GM18907 (cell line): ENCODE results near the gene VPS13D.

Source experiments
- ATAC-seq: cut with Tn5 transposase; IDR thresholded peaks from one replicate; pipeline ENCODE4 v1.9.1; 2021; ENCODE audit warnings: mild to moderate bottlenecking, moderate library complexity; ENCODE audit not compliant: unreplicated experiment

Gene VPS13D

DNA sequence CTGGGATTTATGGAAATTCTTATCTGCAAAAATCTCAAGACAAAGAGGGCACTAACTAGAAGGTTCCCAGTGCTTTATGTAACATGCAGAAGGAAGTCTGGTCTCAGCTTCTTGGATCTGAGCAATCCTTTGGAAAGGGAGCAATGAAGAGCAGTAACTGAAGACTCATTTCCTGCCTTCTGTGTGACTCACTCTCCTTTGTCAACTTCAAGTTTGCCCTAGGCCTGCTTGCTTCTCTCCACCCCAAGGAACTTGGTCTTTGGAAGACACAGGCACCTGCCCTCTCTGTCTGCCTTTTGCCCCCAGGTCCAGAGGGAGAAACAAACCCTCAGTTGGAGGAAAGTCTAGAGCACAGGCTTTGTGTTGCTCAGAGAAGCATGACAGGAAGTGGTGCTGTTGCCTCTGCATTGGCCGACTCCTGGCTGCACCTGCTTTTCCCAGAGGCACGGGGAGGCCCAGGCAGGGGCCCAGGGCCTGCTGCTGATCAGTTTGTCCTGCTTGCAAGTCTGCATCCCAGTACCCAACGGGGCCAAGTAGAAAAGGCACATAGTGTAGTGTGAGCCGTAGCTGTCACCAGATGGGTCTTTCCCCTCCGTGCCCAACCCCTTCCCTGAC, 251.0 kb downstream of the VPS13D start:
- ATAC-seq, result no peak

DNA sequence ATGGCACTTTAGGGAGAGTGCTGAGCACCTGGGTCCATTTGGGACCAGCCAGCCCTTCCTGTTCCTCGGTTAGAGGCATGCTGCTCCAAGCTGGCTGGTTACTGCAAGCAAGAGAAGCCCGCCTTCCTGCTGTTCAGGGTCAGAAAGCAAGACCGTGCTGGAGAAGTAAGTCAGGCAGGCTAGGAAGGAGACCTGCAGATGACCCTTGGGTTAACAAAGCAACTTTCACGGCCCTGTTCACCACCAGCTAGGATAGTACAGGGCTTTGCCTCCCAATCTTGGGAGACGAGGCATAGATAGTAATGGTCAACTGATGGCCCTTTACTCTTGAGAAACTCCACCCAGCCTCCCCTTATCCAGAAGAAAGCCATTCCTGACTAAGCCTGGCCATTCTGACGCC, 252.1 kb downstream of the VPS13D start:
- ATAC-seq, result no peak

DNA sequence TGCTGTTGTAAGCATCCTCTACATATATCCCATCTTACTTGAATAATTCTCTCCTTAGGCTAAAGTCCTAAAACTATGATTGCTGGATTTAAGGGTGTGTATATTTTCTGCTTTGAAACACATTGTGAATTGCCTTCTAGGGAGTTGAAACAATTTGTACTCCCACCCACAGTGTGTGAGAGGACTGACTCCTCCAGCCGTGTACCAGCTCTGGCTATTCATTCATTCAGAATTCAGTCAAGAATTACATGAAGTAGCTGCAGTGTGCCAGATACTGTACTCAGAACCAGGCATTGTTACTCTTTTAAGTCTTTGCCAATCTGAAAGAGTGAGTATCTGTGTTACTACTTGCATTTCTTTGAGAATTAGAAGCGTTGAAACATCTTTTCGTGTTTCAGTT, 253.2 kb downstream of the VPS13D start:
- no peak for ATAC-seq

DNA sequence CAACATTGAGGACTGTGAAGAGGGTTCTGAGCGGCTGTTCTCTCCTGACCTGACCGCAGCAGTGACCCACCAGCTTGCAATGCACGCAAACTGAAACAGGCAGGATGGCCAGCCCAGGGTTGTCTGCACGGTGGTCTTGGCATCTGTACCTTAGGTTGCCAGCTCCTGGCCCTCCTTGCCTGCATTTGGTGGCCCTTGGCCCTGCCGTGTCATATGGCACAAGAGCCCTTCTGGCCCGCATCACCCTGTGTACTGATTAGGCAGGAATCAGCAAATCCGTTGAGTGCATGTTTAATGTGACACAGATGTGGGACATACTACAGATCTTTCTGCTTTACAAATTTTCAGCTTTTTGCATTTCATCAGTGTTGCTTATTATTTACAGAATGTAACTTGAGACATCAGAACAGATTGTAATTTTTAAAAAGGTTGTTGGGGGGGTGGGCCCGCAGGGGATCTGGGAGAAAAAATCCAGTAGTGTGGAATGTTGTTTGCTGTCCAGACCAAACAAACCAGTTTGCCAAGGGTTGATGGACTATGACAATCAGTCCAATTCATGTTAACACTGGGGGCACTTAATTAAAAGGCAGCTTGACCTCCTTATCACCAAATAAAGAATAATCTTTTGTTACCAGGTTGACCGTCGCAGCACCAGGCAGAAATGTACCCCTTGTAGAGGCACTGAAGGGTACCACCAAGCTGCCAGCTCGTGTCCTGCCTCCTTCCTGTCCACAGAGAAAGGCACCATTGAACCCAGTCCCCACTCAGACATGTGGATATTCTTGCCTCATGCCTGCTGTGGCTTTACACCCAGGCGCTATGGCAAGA, 255.6 kb downstream of the VPS13D start:
- ATAC-seq, result no peak

DNA sequence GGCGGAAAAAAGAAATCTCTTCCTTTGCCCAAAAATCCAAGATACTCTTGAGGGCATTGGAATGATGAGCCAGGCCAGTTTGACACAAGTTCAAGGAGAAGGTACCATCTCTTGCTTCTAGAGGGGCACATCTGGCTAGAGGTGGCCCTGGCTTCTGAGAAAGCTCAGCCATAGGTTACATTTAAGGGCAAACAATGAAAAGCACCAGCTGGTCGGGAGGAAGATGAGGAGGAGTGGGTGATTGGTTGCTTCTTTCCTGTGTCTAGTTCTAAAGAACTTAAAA, 256.2 kb downstream of the VPS13D start:
- ATAC-seq, result no peak

DNA sequence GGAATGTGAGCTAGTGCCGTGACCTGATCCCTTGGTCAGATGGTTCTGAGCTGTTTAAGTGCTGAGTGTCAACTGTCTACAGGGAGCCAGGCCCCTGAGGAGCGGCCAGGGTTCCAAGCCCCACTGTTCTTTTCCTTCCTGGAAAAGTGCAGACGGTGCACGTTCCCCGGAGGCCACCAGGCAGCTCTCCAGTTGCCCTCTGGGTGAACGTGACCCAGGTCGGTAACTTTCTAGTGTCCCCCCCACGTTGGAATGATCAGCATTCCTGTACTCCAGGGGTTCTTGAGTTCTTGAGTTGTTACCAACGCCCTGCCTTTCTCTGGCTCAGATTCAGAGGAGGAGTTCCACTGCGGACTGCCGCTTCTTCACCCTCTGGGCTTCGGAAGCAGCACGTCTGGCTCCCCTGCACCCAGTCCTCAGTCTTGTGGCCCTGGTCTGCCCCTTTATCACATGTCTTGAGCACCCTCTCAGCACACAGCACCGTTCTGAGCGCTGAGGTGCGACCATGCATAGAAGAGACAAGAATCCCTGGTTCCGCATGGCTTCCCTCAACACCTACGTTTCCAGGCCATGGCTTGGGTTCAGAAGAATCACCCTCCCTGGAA, 256.7 kb downstream of the VPS13D start:
- ATAC-seq, result no peak

DNA sequence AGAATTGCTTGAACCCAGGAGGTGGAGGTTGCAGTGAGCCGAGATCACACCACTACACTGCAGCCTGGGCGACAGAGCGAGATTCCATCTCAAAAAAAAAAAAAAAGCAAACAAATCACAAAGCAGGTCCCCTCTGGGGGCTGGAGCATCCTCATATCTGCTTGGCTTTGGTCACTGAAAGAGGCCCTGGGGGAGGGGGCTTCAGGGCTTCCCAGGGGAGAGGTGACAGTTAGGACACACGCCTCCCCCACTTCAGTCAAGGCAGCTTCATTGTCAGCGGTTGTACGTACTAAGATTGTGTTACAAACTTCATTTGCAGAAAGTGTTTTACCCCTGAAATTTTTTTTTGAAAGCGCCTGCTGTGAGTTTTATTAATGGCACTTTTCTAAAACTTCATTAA, 257.7 kb downstream of the VPS13D start:
- no peak for ATAC-seq

DNA sequence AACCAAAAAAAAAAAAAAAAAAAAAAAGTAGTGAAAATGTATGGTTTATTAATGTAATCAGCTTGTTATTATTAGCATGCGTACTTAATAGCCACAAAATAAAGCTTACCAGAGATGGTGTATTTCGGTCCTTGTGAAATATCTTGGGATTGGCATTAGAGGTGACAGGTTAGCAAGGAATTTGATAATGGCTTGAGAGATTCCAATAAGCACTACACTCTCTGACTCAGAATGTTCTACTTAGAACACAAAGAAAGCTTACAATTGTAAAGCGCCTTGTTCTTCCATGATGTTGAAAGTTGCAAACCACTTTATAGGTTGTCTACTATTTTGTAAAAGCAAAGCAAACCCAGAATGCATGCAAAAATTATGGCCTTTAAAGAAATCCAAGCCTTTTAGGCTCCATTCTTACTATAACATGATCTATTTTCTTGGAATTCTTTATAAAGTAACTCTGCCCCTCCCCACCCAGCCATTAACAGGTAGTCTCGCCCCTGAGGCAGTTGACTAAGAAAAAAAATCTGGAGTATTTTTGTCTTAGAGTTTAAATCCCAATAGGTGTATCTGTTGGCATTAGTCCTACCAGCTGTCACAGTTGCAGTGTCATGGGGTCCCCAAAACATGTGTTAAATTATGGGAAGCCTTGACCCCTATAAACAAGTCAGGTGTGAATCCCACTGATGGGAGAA, 259.0 kb downstream of the VPS13D start:
- no peak for ATAC-seq

DNA sequence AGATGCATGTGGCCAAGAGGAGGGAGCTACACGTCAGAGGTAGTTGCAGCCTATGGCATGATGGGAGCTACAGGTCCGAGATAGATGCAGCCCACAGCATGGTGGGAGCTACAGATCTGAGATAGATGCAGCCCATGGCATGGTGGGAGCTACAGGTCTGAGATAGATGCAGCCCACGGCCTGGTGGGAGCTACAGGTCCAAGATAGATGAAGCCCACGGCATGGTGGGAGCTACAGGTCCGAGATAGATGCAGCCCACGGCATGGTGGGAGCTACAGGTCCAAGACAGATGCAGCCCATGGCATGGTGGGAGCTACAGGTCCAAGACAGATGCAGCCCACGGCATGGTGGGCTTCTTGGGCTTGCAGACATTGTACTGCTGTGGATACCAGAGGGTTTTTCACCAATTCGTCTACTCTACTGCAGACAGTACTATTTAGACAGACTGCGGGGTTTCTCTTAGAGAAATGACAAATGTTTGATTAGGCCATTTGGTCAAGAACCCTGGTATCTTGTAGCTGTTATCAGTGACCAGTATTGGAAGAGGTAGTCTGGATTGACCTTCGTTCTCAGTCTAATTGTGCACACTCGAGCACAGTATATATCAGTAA, 260.8 kb downstream of the VPS13D start:
- ATAC-seq, result no peak

DNA sequence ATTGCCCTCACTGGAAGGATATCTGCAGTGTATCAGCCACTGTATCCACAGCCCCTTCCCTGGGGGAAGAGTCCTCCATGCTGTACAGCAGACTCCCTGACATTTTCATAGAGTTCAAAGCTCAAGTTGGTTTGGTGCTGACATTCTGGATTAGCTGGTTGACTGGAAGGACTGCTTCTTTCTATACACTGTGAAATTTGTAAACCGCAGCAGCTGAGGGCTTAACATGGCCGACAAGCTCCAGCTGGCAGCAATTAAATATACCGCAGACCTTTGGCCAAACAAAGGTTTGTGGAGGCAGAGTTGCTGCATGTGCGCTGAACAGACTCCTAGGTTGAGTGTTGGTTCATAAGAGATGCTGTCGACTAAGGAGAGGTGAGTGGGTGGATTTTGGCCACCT, 261.8 kb downstream of the VPS13D start:
- no peak for ATAC-seq

DNA sequence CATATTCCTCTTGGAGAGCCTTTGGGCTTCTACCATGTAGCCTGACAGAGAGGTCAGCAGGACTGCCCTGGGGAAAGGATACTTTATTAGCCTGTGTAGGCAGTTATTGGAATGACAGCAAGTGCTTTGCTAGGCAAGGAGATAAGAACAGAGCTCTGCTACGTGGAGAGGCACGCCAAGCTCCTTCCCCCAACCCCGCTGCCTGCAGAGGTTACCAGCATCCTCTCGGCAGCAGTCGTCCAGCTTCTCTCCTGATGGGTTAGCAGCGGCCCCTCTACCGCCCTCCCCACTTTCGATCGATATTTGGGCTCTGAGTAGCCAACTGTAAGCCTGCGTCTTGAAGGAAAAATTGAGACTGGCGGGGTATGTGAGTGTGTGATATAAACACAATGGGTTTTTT, 265.9 kb downstream of the VPS13D start:
- no peak for ATAC-seq

DNA sequence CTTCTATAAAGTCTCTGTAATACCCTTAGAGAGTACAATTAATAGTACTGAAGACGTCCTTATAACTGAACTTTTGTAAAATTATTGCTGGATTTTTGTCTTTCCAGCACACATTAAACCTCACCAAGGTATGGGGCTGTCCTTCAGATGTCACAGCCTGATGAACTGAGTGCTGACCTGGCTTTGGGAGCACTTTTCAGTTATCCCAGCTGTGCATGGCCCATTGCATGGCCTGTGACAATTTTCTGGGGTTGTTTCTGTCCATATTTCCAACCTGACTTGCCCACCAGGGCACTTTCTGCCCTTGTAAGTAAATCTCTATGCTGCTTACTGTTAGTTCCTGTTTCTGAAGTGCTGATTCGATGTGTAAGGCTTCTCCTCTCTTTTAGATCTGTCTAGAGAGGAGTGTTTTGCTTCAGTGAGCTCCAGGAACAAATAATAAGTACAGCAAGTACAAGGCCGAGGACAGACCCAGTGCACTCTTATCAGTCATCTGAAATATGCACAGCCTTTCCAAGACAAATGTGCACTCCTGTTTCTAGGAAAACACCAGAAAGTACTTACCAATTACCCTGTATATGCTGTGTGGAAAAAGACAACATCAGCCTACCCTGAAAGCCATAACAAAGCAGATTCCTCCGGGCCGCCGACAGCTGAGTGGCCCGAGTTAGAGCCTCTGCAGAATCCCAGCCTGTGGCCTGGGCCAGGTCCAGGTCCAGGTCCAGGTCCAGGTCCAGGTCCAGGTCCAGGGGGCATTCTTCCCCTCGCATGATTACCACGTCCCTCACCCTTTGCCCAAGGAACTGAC, 266.5 kb downstream of the VPS13D start:
- ATAC-seq, result no peak

DNA sequence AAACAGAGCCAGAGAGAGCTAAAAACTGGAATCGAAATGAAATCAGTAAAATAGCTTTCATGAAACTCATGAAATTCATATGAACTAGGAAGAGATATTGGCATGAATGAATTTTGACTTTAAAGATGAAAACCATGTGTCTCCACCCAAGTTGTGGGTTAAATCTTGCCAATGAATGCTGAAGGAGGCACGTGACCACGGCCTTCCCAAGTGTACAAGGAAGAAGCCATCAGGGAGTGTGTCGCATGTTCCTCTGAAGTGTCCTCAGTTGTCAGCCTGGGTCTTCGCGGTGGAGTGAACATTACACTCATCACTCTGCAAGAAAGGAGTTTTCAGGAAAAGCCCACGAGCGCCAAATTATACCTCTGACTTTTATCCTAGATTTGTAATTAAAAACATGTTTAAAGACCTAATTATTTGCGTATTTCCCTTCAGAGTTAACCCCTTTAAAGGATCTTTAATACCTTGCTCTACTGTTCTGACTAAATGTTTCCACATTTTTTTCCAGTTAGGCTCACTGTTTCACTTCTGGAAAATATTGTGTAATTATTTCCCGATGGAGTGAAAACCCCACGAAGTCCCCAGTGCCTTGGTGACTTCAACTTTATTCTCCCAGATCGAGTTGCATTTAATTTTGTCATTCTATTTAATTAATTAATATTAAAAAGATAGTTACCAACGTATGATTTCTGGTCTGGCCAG, 269.9 kb downstream of the VPS13D start:
- ATAC-seq, result no peak

DNA sequence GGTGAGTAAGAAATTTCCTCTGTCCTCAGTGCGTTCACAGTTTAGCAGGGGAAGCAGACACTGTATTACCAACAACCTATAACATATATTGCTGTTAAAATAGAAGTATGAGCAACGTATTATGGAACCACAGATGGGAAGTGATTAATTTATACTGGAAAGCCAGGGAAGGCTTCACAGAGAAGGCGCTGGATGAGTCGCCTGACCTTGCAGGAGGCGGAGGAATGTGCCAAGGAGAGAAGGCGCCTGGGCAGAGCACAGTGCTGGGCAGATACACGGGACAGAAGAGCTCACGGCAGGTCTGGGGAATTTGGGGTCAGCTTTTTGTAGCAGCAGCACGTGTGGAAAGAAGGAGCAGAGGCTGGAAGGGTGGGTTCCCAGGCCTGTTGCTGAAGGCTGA, 271.8 kb downstream of the VPS13D start:
- no peak for ATAC-seq

DNA sequence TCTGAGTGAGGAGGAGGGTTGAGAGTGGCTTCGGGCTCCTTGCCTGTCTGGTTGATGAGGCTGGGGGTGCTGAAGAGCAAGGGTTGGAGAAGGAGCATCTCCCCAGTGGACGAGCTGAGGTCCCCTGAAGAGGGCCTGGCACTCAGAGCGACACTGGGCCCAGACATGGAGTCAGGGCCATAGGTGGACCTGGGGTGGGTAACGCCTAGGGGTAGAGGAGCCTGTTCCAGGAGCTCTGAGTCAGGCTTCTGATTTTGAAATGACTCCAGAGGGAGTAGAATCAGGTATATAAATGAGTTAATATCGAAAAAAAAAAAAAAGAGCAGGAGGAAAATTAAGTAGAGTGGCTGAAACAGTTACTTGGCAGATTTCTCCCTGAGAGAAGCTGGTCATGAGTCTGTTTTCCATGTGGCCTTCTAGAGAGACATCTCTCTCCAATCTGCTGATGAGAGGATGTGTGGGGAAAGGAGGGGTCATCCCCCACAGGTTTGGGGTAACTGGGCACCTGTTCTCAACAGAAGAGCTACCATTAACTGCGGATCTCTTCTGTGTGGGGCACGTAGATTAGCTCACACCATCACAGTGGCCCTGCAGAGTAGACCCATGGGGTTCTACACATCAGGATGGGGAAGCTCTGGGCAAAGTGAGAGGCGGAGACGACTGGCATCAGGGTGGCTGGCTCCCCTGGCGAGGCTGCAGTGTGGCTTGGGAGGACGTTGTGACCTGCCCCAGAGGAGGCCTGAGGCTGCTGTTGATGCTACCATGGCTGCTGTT, 272.7 kb downstream of the VPS13D start:
- ATAC-seq, result no peak

DNA sequence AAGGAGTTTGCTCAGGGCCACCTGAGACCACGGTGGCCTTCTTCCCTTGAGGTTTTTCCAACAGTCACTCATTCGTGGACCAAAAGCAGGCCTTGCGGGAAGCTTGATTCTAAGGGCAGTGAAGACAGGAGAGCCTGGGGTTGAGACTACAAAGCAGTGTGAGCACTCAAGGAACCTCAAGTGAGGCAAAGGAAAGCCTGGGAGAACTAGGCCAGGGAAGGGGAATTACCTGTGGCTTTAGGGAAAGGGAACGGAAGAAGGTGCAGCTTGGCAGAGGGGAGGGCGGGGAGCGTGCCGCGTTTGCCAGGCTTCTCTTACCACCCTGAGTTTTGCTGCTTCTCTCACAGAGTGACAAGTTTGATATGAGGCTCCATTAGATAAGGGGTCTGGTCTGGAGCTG, 273.9 kb downstream of the VPS13D start:
- no peak for ATAC-seq

DNA sequence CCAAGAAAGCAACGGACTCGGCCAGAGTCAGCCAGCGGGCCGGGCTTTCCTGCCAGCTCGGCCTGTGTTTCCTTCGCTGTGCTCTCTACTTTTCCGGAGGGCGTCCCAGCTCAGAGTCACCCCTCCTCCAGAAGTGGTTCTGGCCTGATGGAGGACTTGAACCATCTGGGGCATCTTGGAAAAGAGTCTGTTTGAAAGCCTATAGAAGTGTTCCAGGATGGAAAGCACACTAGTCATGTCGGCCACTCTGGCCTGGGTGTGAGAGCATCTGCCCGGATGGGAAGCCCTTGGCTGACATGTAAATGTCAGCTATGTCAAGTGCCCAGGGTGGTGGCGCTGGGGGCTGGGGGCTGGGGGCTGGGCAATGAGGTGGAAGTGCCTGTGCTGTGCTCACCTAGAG, 274.8 kb downstream of the VPS13D start:
- no peak for ATAC-seq

DNA sequence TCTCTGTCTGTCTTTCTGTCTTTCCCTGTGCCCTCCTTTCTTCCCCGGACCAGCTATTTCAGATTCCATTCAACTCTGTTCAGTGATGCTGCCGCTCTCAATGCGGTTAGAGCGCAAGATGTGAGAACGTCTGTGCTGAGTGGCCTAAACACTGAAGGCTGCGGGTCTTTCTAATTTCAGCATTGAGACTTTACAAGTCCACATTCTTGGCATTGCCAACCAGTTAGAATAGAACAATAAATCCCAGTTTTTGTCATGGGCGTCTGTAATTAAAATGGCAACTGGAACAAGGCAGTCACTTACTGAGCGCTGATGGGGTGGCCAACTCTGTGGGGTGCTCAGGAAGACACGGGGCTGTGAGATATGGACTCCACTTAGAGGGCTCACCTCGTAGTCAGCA, 275.4 kb downstream of the VPS13D start:
- ATAC-seq, result no peak

DNA sequence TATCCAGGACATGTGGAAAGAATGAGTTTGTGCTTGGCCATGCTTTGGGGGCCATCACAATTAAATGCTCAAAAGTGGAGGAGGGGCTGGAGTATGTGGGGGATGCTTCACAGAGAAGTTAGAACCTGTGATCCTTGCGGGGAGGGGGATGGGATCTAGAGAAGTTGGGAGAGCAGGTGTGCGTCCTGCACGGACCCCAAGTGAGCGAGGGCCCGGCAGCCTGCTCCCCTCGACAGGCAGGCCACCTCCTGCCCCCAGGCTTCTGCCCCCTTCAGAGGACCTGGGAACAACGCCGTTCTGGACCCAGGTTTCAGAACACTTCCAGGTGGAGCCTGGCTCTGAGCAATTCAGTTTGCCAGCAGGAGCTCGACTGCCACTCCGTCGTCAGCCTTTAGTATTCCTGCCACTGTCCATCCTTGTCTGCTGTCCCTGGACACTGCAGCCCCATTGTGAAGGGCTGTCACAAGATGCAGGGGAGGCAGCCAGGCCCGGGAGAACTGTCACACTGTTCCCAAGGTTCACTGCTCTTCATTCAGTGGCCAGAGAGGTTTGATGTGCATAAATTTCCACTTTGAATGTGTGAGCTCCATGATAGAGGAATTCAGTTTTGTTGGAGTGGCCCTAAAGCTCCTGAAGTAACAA, 275.9 kb downstream of the VPS13D start:
- no peak for ATAC-seq
